ES-I3 (cell line): Measurements from ENCODE around the gene PRDM13.

Source experiments
- H3K36me3 ChIP-seq: 2 replicates; pipeline ENCODE4 v1.6.1; 2013; ENCODE audit warnings: mild to moderate bottlenecking, low read length, control low read depth, moderate library complexity; ENCODE audit not compliant: insufficient read depth
- H3K4me1 ChIP-seq: 2 replicates; pipeline ENCODE4 v1.6.1; 2013; ENCODE audit warnings: mild to moderate bottlenecking, control low read depth, low read length; ENCODE audit not compliant: insufficient read depth
- H3K9ac ChIP-seq: 2 replicates; pipeline ENCODE4 v1.6.1; 2013; ENCODE audit warnings: low read depth, mild to moderate bottlenecking, low read length, moderate library complexity
- H3K9me3 ChIP-seq: 2 replicates; pipeline ENCODE4 v1.6.1; 2013; ENCODE audit warnings: mild to moderate bottlenecking, low read length, moderate library complexity; ENCODE audit not compliant: control insufficient read depth, insufficient read depth

Gene PRDM13

GRCh38 chr6:99606656-99607415 is at the start of gene PRDM13:
Gene PRDM13, plus strand, starts transcription at chr6:99606833. Its CDS starts 202 bp downstream, at chr6:99607035.
- H3K36me3 ChIP-seq, result no peaks in the 10 kb centered on the region
- H3K9me3 ChIP-seq, result no peaks in the 10 kb centered on the region
- peaks cover 26% of the 10 kb centered on the region for H3K4me1 ChIP-seq
- H3K9ac ChIP-seq, result peak within 1 kb of the TSS; percentile 16; the same call in 1 of the 2 replicates

GRCh38 chr6:99559057-99559456 is 47.6 kb upstream of the PRDM13 start:
- Histone ChIP-seq H3K36me3 (peaks cover 10% of the 10 kb centered on the region), H3K9ac (no peak overlapping the region), H3K4me1 (no peaks in the 10 kb centered on the region), H3K9me3 (no peaks in the 10 kb centered on the region)

DNA sequence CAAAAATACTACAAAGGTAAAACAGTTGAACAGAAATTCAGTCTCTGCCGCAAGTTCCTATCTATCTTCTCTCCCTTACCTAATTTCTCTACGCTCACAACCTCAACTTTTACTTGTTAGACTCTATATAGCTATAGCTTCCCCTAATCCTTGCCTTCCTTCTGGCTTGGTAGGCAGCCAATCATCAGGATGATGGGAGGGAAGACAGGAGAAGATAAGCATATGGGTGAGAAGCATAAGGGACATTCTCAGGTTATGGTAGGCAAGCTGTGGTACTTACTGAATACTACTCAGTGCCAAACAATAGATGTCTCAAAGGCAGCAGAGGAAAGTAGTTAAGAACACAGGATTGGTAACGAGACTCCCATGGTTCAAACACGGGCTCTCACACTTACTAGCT is 46.0 kb upstream of the PRDM13 start:
- Histone ChIP-seq H3K4me1 (no peaks in the 10 kb centered on the region), H3K9me3 (no peaks in the 10 kb centered on the region), H3K36me3 (peaks cover 10% of the 10 kb centered on the region), H3K9ac (no peak overlapping the region)

- H3K4me1 ChIP-seq, result no peaks in the 10 kb centered on the region
- peaks cover 2% of the 10 kb centered on the region; the same call in 1 of the 2 replicates for H3K36me3 ChIP-seq
- H3K9me3 ChIP-seq, result no peaks in the 10 kb centered on the region
- H3K9ac ChIP-seq, result no peak overlapping the region
Measured at GRCh38 chr6:99563056-99563723, 43.4 kb upstream of the PRDM13 start.

GRCh38 chr6:99568103-99568933 is 38.3 kb upstream of the PRDM13 start, which contains the start of gene CCNC:
Gene CCNC, minus strand, starts transcription at chr6:99568660. Its CDS starts 133 bp downstream, at chr6:99568527.
- Histone ChIP-seq H3K4me1 (no peaks in the 10 kb centered on the region), H3K36me3 (no peaks in the 10 kb centered on the region)

DNA sequence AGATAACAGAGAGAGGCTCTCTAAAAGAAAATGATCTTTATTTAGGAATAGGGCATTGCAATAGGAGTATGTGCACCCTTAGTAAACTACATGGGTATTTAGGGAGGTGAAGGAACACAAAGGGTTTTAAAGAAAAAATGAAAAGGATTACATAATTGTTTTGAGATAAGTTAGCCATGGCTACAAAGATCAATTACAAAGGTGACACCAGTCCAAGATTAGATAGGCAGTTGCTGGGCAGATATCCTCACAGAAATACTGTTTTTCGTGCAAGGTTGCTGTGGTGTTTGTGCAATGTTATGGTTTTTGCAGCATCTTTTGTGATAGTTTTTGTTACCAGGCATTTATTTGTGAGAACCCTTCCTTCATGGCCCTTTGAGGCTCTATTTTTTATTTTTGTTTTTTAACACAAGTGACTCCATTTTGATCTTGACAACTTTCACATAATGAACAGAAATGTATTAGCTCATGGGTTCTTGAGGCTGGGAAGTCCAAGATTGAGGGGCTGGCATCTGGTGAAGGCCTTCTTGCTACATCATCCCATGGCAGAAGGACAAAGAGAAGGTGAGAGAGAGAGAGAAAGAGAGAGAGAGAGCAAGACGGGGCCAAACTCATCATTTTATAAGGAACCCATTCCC is 32.5 kb upstream of the PRDM13 start:
- Histone ChIP-seq H3K36me3 (no peaks in the 10 kb centered on the region; the same call in 1 of the 2 replicates), H3K4me1 (no peaks in the 10 kb centered on the region), H3K9ac (no peak overlapping the region), H3K9me3 (no peaks in the 10 kb centered on the region)

More at GRCh38 chr6:99568103-99568933, 38.3 kb upstream of the PRDM13 start, which contains the start of gene CCNC:
- Histone ChIP-seq H3K9ac (peak within 1 kb of the TSS; percentile 95), H3K9me3 (no peaks in the 10 kb centered on the region)

DNA sequence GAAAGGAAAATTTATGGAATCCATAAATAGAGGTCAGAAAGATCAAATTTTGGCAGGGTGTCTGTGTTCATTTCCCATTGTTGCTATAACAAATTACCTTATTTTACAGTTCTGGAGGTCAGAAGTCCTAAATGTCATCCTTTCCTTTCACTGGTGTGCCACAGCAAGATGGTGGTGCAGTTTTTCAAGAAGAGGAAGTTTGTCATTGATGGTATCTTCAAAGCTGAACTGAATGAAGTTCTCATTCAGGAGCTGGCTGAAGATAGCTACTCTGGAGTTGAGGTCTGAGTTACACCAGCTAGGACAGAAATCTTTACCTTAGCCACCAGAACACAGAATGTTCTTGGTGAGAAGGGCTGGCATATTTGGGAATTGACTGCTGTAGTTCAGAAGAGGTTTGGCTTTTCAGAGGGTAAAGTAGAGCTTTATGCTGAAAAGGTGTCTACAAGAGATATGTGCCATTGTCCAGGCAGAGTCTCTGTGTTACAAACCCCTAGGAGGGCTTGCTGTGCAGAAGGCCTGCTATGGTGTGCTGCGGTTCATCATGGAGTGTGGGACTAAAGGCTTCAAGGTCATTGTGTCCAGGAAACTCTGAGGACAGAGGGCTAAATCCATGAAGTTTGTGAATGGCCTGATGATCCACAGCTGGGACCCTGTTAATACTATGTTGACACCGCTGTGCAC is 30.9 kb upstream of the PRDM13 start:
- Histone ChIP-seq H3K36me3 (no peaks in the 10 kb centered on the region; the same call in 1 of the 2 replicates), H3K4me1 (no peaks in the 10 kb centered on the region), H3K9me3 (no peaks in the 10 kb centered on the region), H3K9ac (no peak overlapping the region)

- no peaks in the 10 kb centered on the region for H3K9me3 ChIP-seq
- H3K4me1 ChIP-seq, result no peaks in the 10 kb centered on the region
- H3K9ac ChIP-seq, result no peak overlapping the region
- no peaks in the 10 kb centered on the region; the same call in 1 of the 2 replicates for H3K36me3 ChIP-seq
Measured at GRCh38 chr6:99579781-99580180, 26.9 kb upstream of the PRDM13 start.

DNA sequence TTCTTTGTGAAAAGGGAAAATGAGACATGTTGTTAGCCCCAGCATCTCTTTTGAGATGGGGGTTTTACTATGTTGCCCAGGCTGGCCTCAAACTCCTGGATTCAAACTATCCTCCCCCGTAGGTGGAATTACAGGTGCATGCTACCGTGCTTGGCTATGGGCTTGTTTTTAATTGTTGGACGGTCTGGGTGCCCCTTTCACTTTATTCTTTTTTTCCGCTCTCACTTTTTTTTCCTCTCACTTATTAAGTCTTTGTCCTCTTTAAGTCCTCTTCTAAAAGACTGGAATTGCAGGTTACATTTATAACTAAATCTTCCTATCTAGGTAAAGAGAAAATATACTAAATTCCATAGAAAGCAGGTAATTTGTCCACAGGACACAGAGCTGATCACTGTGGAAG is 18.8 kb upstream of the PRDM13 start:
- Histone ChIP-seq H3K9ac (no peak overlapping the region), H3K9me3 (no peaks in the 10 kb centered on the region), H3K4me1 (peaks cover 4% of the 10 kb centered on the region; the same call in 1 of the 2 replicates)

DNA sequence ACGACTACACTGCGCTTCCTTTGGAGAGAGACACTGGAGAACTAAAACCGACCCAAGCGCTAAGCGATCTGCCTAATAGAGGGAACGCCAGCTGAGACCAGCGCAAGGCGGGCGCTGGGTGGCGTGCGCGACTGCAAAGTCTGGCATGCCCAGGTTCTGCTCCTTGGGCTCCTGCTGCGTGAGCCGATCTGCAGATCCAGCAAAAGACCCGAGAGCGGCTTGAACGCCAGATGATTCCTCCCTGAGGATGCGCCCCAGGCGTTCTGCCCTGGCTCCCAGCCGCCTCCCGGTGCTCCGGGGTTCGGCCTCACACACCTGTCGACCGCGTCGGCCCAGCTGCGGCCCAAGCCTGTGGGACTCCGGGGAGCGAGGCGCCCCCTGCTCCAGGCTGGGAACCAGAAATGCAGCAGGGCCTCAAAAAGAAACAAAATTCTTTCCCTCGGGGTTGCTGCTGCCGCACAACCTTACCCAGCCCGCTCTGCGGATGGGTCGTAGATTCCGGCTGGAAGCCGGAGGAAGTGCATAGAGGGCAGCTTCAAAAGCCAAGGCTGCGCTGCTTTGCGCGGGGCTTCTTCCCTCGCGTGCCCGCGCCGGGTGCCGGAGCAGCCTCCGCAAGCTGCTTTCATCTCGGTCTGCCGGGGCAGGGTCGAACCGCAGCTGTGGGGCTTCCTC is 17.9 kb upstream of the PRDM13 start:
- no peaks in the 10 kb centered on the region for H3K9me3 ChIP-seq
- peaks cover 4% of the 10 kb centered on the region; the same call in 1 of the 2 replicates for H3K4me1 ChIP-seq
- H3K36me3 ChIP-seq, result no peaks in the 10 kb centered on the region
- peak overlapping the region; percentile 54; the same call in 1 of the 2 replicates for H3K9ac ChIP-seq

More for the DNA sequence above, 18.8 kb upstream of the PRDM13 start:
- H3K36me3 ChIP-seq, result no peaks in the 10 kb centered on the region

GRCh38 chr6:99589290-99589672 is 17.4 kb upstream of the PRDM13 start:
- Histone ChIP-seq H3K36me3 (no peaks in the 10 kb centered on the region), H3K4me1 (peaks cover 4% of the 10 kb centered on the region; the same call in 1 of the 2 replicates), H3K9me3 (no peaks in the 10 kb centered on the region), H3K9ac (peak overlapping the region; percentile 54; the same call in 1 of the 2 replicates)

DNA sequence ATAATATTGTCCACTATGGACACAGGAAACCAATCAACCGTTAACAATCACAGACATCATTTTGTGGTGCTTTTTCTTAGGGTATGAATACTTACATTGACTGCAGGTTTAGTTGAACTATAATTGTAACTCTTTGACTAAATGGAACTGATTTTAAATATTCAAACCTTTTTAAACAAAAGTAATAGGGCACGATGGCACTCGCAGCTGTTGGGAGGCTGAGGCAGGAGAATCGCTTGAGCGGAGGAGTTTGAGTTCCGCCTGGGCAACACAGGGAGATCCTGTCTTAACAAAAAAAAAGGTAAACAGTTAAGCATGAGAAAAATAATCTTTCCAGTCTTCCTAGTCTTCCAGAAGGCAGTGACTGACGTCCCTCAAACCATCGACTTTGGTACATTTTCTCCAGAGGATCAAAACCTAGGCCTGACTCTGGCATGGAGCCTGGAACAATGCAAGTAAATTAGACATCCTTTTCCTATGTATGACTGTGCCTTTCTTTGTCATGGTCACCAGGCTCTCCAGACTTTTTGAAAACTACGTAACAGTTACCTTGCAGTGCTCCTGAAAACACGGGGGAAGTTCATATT is 16.6 kb upstream of the PRDM13 start:
- no peaks in the 10 kb centered on the region for H3K36me3 ChIP-seq
- H3K9ac ChIP-seq, result no peak overlapping the region
- H3K4me1 ChIP-seq, result peaks cover 4% of the 10 kb centered on the region; the same call in 1 of the 2 replicates
- H3K9me3 ChIP-seq, result no peaks in the 10 kb centered on the region
